HL-60 (cell line): ENCODE data around the gene MMP15.

Experiments used
- DNase-seq, 2 experiments: peaks; one replicate each; pipeline ENCODE4 v3.0.0-alpha.2; 2010 to 2020; ENCODE audit warnings: low read depth in 1 of 2, low spot score in 1 of 2
- H3K27ac ChIP-seq: fragments of 250-450 bp; sonication (Bioruptor Pico); replicated peaks from 2 replicates; pipeline ENCODE4 v1.5.1; 2020; ENCODE audit warnings: mild to moderate bottlenecking, moderate library complexity
- H3K27me3 ChIP-seq: fragments of 250-450 bp; sonication (Bioruptor Pico); 2 replicates; pipeline ENCODE4 v1.5.1; 2021; ENCODE audit warnings: mild to moderate bottlenecking, moderate library complexity; ENCODE audit not compliant: insufficient read depth, poor library complexity, severe bottlenecking
- H3K4me3 ChIP-seq: replicated peaks from 2 replicates; pipeline ENCODE4 v1.5.1; 2011; ENCODE audit warnings: mild to moderate bottlenecking, control low read depth, low read length; ENCODE audit not compliant: insufficient read depth
- GABPA ChIP-seq: IDR thresholded peaks from 2 replicates; pipeline ENCODE4 v1.6.1; 2012; ENCODE audit warnings: low read depth
- POLR2AphosphoS5 ChIP-seq: IDR thresholded peaks from 2 replicates; pipeline ENCODE4 v1.6.1; 2012; ENCODE audit warnings: low read depth
- SPI1 ChIP-seq: IDR thresholded peaks from 2 replicates; pipeline ENCODE4 v1.6.1; 2012; ENCODE audit warnings: low read depth, mild to moderate bottlenecking, borderline replicate concordance
- TF ChIP-seq, protein P1 (sequence below): IDR thresholded peaks from 2 replicates; pipeline ENCODE4 v1.6.1; 2012; ENCODE audit warnings: low read depth; ENCODE audit not compliant: insufficient replicate concordance
- TF ChIP-seq, protein P2 (sequence below): IDR thresholded peaks from one replicate; pipeline ENCODE4 v1.5.1; 2011; ENCODE audit warnings: low read length, control low read depth, inconsistent platforms; ENCODE audit not compliant: insufficient read depth

The MMP15 gene

DNA sequence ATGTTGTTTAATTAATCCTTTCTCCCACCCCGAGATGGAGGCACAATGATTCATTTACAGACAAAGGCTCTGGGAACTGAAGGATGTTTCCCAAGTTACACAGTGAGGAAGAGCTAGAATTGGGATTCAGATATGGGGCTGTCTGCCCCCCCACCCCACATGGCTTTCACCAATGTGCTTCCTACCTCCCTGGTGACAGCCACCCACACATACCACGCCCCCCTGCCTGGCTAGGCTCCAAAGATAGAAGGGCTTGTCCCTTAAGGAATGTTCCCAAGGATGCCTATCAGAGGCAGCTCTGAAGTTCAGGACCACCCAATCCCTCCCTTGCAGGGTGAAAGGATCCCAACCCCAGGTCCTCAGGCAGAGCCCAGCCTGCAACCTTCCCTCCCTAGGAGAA, 70.7 kb downstream of the MMP15 start:
- Histone ChIP-seq H3K4me3 (no peak overlapping the region), H3K27me3 (no peaks in the 10 kb centered on the region), H3K27ac (no peak overlapping the region)
- DNase-seq = no peak
- TF ChIP-seq, protein P1, sequence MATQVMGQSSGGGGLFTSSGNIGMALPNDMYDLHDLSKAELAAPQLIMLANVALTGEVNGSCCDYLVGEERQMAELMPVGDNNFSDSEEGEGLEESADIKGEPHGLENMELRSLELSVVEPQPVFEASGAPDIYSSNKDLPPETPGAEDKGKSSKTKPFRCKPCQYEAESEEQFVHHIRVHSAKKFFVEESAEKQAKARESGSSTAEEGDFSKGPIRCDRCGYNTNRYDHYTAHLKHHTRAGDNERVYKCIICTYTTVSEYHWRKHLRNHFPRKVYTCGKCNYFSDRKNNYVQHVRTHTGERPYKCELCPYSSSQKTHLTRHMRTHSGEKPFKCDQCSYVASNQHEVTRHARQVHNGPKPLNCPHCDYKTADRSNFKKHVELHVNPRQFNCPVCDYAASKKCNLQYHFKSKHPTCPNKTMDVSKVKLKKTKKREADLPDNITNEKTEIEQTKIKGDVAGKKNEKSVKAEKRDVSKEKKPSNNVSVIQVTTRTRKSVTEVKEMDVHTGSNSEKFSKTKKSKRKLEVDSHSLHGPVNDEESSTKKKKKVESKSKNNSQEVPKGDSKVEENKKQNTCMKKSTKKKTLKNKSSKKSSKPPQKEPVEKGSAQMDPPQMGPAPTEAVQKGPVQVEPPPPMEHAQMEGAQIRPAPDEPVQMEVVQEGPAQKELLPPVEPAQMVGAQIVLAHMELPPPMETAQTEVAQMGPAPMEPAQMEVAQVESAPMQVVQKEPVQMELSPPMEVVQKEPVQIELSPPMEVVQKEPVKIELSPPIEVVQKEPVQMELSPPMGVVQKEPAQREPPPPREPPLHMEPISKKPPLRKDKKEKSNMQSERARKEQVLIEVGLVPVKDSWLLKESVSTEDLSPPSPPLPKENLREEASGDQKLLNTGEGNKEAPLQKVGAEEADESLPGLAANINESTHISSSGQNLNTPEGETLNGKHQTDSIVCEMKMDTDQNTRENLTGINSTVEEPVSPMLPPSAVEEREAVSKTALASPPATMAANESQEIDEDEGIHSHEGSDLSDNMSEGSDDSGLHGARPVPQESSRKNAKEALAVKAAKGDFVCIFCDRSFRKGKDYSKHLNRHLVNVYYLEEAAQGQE = no peak
- TF ChIP-seq, protein P2, sequence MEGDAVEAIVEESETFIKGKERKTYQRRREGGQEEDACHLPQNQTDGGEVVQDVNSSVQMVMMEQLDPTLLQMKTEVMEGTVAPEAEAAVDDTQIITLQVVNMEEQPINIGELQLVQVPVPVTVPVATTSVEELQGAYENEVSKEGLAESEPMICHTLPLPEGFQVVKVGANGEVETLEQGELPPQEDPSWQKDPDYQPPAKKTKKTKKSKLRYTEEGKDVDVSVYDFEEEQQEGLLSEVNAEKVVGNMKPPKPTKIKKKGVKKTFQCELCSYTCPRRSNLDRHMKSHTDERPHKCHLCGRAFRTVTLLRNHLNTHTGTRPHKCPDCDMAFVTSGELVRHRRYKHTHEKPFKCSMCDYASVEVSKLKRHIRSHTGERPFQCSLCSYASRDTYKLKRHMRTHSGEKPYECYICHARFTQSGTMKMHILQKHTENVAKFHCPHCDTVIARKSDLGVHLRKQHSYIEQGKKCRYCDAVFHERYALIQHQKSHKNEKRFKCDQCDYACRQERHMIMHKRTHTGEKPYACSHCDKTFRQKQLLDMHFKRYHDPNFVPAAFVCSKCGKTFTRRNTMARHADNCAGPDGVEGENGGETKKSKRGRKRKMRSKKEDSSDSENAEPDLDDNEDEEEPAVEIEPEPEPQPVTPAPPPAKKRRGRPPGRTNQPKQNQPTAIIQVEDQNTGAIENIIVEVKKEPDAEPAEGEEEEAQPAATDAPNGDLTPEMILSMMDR = no peak
- no peak for TF ChIP-seq SPI1
- TF ChIP-seq POLR2AphosphoS5 = no peak
- no peak for TF ChIP-seq GABPA
